Raji (cell line): ENCODE measurements around the gene ACCS.

ENCODE experiments used
- POLR2A ChIP-seq: IDR thresholded peaks from 2 replicates; pipeline ENCODE4 v1.6.1; 2011; ENCODE audit warnings: low read depth, low read length, control low read depth; ENCODE audit not compliant: insufficient read depth

Gene ACCS

GRCh38 chr11:44032299-44033085 lies 33.6 kb upstream of the ACCS start:
- TF ChIP-seq POLR2A = no peak

GRCh38 chr11:44033411-44033850 lies 32.6 kb upstream of the ACCS start:
- TF ChIP-seq POLR2A = no peak

- TF ChIP-seq POLR2A = no peak
Observed at GRCh38 chr11:44033856-44034255, 32.2 kb upstream of the ACCS start.

GRCh38 chr11:44034639-44035038 lies 31.4 kb upstream of the ACCS start:
- TF ChIP-seq POLR2A = no peak

- TF ChIP-seq POLR2A = no peak
Observed at GRCh38 chr11:44036811-44037657, 29.0 kb upstream of the ACCS start.

GRCh38 chr11:44037658-44037998 lies 28.4 kb upstream of the ACCS start:
- no peak for TF ChIP-seq POLR2A

GRCh38 chr11:44043157-44043556 lies 22.9 kb upstream of the ACCS start:
- TF ChIP-seq POLR2A = no peak

- TF ChIP-seq POLR2A = no peak
Observed at GRCh38 chr11:44046182-44046581, 19.9 kb upstream of the ACCS start.

- TF ChIP-seq POLR2A = no peak
Observed at GRCh38 chr11:44047298-44047697, 18.8 kb upstream of the ACCS start.

GRCh38 chr11:44047931-44048431 lies 18.1 kb upstream of the ACCS start, which contains the start of gene ACCSL:
TSS of gene ACCSL (plus strand) at chr11:44047981. CDS start at chr11:44048037, 56 bp downstream.
- no peak for TF ChIP-seq POLR2A

- no peak for TF ChIP-seq POLR2A
Observed at GRCh38 chr11:44049832-44050231, 16.2 kb upstream of the ACCS start.

- no peak for TF ChIP-seq POLR2A
Observed at GRCh38 chr11:44051171-44051570, 14.9 kb upstream of the ACCS start.

GRCh38 chr11:44057340-44057739 lies 8.7 kb upstream of the ACCS start:
- no peak for TF ChIP-seq POLR2A

GRCh38 chr11:44058275-44058674 lies 7.8 kb upstream of the ACCS start:
- no peak for TF ChIP-seq POLR2A

- no peak for TF ChIP-seq POLR2A
Observed at GRCh38 chr11:44065161-44065661, 859 bp upstream of the ACCS start.

- no peak for TF ChIP-seq POLR2A
Observed at GRCh38 chr11:44066732-44067141, 667 bp downstream of the ACCS start.
